ENCODE data around the gene IGFL4. TPM values are rescaled to one million over a fixed set of nuclear protein-coding genes. Genes with fewer than 3 reads are reported as not detected.

IGFL4 gene
- total and polyA plus RNA-seq, 2 of the 13 experiments (the other 11 are each of a cell fraction or from before 2014, with no cell fraction given), result 1.2 to 1.4 TPM

DNA sequence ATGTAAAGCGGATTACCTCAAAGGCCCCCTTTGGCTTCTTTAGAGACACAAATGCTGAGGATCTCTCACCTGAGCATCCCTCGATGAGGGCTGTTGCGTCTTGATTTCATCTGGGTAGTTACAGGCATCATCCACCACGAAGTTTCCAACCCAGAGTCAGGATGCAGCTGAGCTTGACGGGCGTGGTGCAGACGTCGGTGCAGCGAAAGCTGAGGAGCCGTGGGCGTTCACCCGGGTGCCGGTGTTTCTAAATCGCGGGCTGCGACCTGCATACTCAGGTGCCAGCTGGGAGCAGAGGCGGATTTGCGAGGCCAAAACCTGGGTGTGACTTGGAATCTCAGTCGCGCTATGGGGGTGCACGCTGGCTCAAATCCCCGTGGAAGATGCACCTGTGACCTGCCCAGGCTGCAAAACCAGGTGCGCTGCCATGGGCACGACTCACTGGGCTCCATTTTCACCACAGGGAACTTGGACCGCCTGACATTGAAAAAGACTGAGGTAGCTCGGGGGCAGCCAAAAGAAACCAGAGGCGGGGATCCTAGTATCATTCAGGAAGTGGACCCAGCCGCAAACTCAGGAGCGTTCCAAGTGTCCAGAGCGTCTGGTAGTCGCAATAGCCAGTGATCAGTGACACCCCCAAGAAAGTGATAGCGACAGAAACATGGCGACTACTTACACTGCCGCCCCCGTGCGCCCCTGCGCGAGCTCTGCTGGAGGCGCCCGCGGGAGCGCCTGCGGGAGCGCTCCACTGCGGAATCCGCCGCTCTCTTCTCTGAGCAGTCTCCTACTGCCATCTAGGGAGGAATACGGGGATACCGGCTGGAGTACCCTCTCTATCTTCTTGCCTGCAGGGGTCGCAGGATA is 36.4 kb upstream of the IGFL4 start (continued):
- TF ChIP-seq ZNF572 (CRISPR knock-in tag; IDR thresholded peaks at IDR 0.05) (no peak), FOXJ3 (CRISPR knock-in tag; IDR thresholded peaks at IDR 0.05; ENCODE audit: borderline replicate concordance) (no peak), ZNF260 (CRISPR knock-in tag; IDR thresholded peaks at IDR 0.05; ENCODE audit: borderline replicate concordance, low read depth) (no peak), ZC3H13 (CRISPR knock-in tag; IDR thresholded peaks at IDR 0.05) (no peak), PTBP1 (IDR thresholded peaks at IDR 0.05; ENCODE audit: low read depth, low read length, poor library complexity, severe bottlenecking) (peak; percentile 97), FOXM1 (CRISPR knock-in tag; IDR thresholded peaks at IDR 0.05) (no peak), ELF1 (CRISPR knock-in tag; IDR thresholded peaks at IDR 0.05) (no peak), HMGA1 (CRISPR knock-in tag; conservative IDR thresholded peaks at IDR 0.05) (no peak), TOPORS (CRISPR knock-in tag; IDR thresholded peaks at IDR 0.05) (no peak), CREB1 (IDR thresholded peaks at IDR 0.05) (no peak), CREB1 (CRISPR knock-in tag; IDR thresholded peaks at IDR 0.05) (no peak), ZNF670 (CRISPR knock-in tag; IDR thresholded peaks at IDR 0.05; ENCODE audit: borderline replicate concordance) (no peak), ZNF598 (CRISPR knock-in tag; IDR thresholded peaks at IDR 0.05; ENCODE audit: borderline replicate concordance) (no peak), SP140L (CRISPR knock-in tag; IDR thresholded peaks at IDR 0.05; ENCODE audit: borderline replicate concordance) (no peak)
- TF ChIP-seq, protein P1, sequence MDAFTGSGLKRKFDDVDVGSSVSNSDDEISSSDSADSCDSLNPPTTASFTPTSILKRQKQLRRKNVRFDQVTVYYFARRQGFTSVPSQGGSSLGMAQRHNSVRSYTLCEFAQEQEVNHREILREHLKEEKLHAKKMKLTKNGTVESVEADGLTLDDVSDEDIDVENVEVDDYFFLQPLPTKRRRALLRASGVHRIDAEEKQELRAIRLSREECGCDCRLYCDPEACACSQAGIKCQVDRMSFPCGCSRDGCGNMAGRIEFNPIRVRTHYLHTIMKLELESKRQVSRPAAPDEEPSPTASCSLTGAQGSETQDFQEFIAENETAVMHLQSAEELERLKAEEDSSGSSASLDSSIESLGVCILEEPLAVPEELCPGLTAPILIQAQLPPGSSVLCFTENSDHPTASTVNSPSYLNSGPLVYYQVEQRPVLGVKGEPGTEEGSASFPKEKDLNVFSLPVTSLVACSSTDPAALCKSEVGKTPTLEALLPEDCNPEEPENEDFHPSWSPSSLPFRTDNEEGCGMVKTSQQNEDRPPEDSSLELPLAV (CRISPR knock-in tag; conservative IDR thresholded peaks at IDR 0.05; ENCODE audit: low read depth), result no peak
- TF ChIP-seq, protein P2, sequence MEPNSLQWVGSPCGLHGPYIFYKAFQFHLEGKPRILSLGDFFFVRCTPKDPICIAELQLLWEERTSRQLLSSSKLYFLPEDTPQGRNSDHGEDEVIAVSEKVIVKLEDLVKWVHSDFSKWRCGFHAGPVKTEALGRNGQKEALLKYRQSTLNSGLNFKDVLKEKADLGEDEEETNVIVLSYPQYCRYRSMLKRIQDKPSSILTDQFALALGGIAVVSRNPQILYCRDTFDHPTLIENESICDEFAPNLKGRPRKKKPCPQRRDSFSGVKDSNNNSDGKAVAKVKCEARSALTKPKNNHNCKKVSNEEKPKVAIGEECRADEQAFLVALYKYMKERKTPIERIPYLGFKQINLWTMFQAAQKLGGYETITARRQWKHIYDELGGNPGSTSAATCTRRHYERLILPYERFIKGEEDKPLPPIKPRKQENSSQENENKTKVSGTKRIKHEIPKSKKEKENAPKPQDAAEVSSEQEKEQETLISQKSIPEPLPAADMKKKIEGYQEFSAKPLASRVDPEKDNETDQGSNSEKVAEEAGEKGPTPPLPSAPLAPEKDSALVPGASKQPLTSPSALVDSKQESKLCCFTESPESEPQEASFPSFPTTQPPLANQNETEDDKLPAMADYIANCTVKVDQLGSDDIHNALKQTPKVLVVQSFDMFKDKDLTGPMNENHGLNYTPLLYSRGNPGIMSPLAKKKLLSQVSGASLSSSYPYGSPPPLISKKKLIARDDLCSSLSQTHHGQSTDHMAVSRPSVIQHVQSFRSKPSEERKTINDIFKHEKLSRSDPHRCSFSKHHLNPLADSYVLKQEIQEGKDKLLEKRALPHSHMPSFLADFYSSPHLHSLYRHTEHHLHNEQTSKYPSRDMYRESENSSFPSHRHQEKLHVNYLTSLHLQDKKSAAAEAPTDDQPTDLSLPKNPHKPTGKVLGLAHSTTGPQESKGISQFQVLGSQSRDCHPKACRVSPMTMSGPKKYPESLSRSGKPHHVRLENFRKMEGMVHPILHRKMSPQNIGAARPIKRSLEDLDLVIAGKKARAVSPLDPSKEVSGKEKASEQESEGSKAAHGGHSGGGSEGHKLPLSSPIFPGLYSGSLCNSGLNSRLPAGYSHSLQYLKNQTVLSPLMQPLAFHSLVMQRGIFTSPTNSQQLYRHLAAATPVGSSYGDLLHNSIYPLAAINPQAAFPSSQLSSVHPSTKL (CRISPR knock-in tag; IDR thresholded peaks at IDR 0.05), result peak; percentile 58; the same call in 1 of the 2 replicates
- TF ChIP-seq, protein P3, sequence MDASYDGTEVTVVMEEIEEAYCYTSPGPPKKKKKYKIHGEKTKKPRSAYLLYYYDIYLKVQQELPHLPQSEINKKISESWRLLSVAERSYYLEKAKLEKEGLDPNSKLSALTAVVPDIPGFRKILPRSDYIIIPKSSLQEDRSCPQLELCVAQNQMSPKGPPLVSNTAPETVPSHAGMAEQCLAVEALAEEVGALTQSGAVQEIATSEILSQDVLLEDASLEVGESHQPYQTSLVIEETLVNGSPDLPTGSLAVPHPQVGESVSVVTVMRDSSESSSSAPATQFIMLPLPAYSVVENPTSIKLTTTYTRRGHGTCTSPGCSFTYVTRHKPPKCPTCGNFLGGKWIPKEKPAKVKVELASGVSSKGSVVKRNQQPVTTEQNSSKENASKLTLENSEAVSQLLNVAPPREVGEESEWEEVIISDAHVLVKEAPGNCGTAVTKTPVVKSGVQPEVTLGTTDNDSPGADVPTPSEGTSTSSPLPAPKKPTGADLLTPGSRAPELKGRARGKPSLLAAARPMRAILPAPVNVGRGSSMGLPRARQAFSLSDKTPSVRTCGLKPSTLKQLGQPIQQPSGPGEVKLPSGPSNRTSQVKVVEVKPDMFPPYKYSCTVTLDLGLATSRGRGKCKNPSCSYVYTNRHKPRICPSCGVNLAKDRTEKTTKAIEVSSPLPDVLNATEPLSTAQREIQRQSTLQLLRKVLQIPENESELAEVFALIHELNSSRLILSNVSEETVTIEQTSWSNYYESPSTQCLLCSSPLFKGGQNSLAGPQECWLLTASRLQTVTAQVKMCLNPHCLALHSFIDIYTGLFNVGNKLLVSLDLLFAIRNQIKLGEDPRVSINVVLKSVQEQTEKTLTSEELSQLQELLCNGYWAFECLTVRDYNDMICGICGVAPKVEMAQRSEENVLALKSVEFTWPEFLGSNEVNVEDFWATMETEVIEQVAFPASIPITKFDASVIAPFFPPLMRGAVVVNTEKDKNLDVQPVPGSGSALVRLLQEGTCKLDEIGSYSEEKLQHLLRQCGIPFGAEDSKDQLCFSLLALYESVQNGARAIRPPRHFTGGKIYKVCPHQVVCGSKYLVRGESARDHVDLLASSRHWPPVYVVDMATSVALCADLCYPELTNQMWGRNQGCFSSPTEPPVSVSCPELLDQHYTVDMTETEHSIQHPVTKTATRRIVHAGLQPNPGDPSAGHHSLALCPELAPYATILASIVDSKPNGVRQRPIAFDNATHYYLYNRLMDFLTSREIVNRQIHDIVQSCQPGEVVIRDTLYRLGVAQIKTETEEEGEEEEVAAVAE (CRISPR knock-in tag; IDR thresholded peaks at IDR 0.05; ENCODE audit: borderline replicate concordance), result no peak
- TF ChIP-seq, protein P4, sequence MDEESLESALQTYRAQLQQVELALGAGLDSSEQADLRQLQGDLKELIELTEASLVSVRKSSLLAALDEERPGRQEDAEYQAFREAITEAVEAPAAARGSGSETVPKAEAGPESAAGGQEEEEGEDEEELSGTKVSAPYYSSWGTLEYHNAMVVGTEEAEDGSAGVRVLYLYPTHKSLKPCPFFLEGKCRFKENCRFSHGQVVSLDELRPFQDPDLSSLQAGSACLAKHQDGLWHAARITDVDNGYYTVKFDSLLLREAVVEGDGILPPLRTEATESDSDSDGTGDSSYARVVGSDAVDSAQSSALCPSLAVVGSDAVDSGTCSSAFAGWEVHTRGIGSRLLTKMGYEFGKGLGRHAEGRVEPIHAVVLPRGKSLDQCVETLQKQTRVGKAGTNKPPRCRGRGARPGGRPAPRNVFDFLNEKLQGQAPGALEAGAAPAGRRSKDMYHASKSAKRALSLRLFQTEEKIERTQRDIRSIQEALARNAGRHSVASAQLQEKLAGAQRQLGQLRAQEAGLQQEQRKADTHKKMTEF (CRISPR knock-in tag; IDR thresholded peaks at IDR 0.05), result peak; percentile 62; the same call in 1 of the 2 replicates
